Neural progenitor cell (in vitro differentiated cells): ENCODE data around the gene ALDH1L2. TPM values are rescaled to one million over a fixed set of nuclear protein-coding genes. Genes with fewer than 3 reads are reported as not detected.

Experiments
- DNase-seq: peaks from one replicate; pipeline ENCODE4 v3.0.0-alpha.2; 2016; ENCODE audit warnings: low spot score
- H2AFZ ChIP-seq: fragments of 200-600 bp; sonication (generic); replicated peaks from 2 replicates; pipeline ENCODE4 v1.6.1; 2016; ENCODE audit warnings: antibody characterized with exemption
- H3F3A ChIP-seq: fragments of 200-600 bp; sonication (generic); 2 replicates; pipeline ENCODE4 v1.6.1; 2016; ENCODE audit warnings: antibody characterized with exemption, low read depth
- H3K27ac ChIP-seq: fragments of 200-600 bp; sonication (generic); 2 replicates; pipeline ENCODE4 v1.5.1; 2016; ENCODE audit warnings: mild to moderate bottlenecking
- H3K27me3 ChIP-seq: fragments of 200-600 bp; sonication (generic); 2 replicates; pipeline ENCODE4 v1.6.1; 2016; ENCODE audit warnings: mild to moderate bottlenecking, moderate library complexity
- H3K36me3 ChIP-seq: fragments of 200-600 bp; sonication (generic); 2 replicates; pipeline ENCODE4 v1.5.1; 2016
- H3K4me1 ChIP-seq: fragments of 200-600 bp; sonication (generic); 2 replicates; pipeline ENCODE4 v1.6.1; 2016; ENCODE audit warnings: mixed run types
- H3K4me2 ChIP-seq: fragments of 200-600 bp; sonication (generic); 2 replicates; pipeline ENCODE4 v1.6.1; 2016
- H3K4me3 ChIP-seq: fragments of 200-600 bp; sonication (generic); 2 replicates; pipeline ENCODE4 v1.5.1; 2016
- H3K79me2 ChIP-seq: fragments of 200-600 bp; sonication (generic); 2 replicates; pipeline ENCODE4 v1.6.1; 2016; ENCODE audit warnings: low read depth
- H3K9ac ChIP-seq: fragments of 200-600 bp; sonication (generic); 2 replicates; pipeline ENCODE4 v1.6.1; 2016
- H3K9me3 ChIP-seq: fragments of 200-600 bp; sonication (generic); 2 replicates; pipeline ENCODE4 v1.5.1; 2016; ENCODE audit warnings: low read depth
- H4K20me1 ChIP-seq: fragments of 200-600 bp; sonication (generic); 2 replicates; pipeline ENCODE4 v1.6.1; 2016; ENCODE audit warnings: low read depth
- H3K27ac Mint-ChIP-seq: 3 replicates; pipeline ENCODE4 v1.8.0; 2021; ENCODE audit warnings: mixed read lengths
- H3K27me3 Mint-ChIP-seq: 2 replicates; pipeline ENCODE4 v1.8.0; 2022; ENCODE audit warnings: low read depth, mild to moderate bottlenecking, inconsistent platforms, moderate library complexity, mixed read lengths; ENCODE audit not compliant: insufficient read depth
- H3K36me3 Mint-ChIP-seq: 3 replicates; pipeline ENCODE4 v1.8.0; 2021; ENCODE audit warnings: mixed read lengths
- H3K4me1 Mint-ChIP-seq: 3 replicates; pipeline ENCODE4 v1.8.0; 2021; ENCODE audit warnings: mixed read lengths
- H3K4me3 Mint-ChIP-seq: 3 replicates; pipeline ENCODE4 v1.8.0; 2021; ENCODE audit warnings: mild to moderate bottlenecking, moderate library complexity, mixed read lengths
- H3K9me3 Mint-ChIP-seq: 3 replicates; pipeline ENCODE4 v1.8.0; 2020; ENCODE audit warnings: mixed read lengths
- EZH2 ChIP-seq: fragments of 200-600 bp; sonication (generic); IDR thresholded peaks from 2 replicates; pipeline ENCODE4 v1.6.1; 2017; ENCODE audit warnings: antibody characterized with exemption, mild to moderate bottlenecking, moderate library complexity
- EZH2phosphoT487 ChIP-seq: fragments of 200-600 bp; sonication (generic); IDR thresholded peaks from 2 replicates; pipeline ENCODE4 v1.6.1; 2017; ENCODE audit warnings: antibody characterized with exemption
- total RNA-seq: library from RNA; depleted of rRNA; stranded (reverse); fragments of >200 nt; gene quantifications from 2 replicates; pipeline ENCODE4 v1.2.3, GENCODE V29; 2015; ENCODE audit warnings: low replicate concordance
- TF ChIP-seq, protein P1 (sequence below): fragments of 200-600 bp; sonication (generic); IDR thresholded peaks from 2 replicates; pipeline ENCODE4 v1.5.1; 2017; ENCODE audit warnings: antibody characterized with exemption, mild to moderate bottlenecking

ALDH1L2 gene
- total RNA-seq, 1 donor from 2014 or later, result 0.13 TPM

DNA sequence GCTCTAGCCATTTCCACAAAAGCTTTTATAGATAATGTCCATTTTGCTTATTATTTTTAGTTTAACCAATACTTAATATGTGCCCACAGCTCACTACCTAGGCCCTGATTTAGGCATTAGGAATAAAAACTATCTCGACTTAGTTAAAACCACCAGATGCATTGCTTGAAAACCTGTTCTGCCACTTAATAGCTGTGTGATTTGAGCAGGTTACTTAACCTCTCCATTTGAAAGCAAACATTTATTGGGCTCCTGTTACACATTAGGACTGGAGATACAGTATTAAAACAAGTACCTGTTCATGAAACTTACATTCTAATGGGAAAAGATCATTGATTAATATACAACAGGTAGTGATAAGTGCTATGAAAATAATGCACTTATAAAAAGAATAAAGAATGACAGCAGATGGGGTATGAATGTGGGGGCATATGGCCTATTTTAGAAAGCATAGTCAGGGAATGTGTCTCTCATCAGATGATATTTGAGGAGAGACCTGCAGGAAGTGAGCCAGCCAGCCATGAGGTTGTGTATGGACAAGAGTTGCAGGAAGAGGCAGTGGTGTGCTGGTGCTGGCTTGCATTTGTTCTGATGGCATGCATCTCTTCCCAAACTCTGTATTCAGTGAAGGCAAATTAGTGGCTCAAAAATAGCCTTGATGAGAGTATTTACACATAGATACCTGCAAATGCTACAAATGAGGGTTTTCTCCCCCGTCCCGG lies 63.9 kb downstream of the ALDH1L2 start:
- Mint-ChIP-seq H3K36me3 (peaks cover 6% of the 10 kb centered on the region), H3K4me1 (peaks cover 16% of the 10 kb centered on the region), H3K27me3 (peaks cover 2% of the 10 kb centered on the region), H3K9me3 (no peaks in the 10 kb centered on the region), H3K27ac (no peak overlapping the region), H3K4me3 (no peak overlapping the region)
- H3K9me3 ChIP-seq, result no peaks in the 10 kb centered on the region
- DNase-seq, result no peak
- no peaks in the 10 kb centered on the region for H3K27me3 ChIP-seq
- H4K20me1 ChIP-seq, result peaks cover 8% of the 10 kb centered on the region
- TF ChIP-seq EZH2 (no peak), EZH2phosphoT487 (no peak)
- TF ChIP-seq, protein P1, sequence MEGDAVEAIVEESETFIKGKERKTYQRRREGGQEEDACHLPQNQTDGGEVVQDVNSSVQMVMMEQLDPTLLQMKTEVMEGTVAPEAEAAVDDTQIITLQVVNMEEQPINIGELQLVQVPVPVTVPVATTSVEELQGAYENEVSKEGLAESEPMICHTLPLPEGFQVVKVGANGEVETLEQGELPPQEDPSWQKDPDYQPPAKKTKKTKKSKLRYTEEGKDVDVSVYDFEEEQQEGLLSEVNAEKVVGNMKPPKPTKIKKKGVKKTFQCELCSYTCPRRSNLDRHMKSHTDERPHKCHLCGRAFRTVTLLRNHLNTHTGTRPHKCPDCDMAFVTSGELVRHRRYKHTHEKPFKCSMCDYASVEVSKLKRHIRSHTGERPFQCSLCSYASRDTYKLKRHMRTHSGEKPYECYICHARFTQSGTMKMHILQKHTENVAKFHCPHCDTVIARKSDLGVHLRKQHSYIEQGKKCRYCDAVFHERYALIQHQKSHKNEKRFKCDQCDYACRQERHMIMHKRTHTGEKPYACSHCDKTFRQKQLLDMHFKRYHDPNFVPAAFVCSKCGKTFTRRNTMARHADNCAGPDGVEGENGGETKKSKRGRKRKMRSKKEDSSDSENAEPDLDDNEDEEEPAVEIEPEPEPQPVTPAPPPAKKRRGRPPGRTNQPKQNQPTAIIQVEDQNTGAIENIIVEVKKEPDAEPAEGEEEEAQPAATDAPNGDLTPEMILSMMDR, result no peak
- H3K4me3 ChIP-seq, result no peak overlapping the region
- H3K27ac ChIP-seq, result no peak overlapping the region
- peaks cover 17% of the 10 kb centered on the region for H3K4me1 ChIP-seq
- H2AFZ ChIP-seq, result no peak overlapping the region
- H3K36me3 ChIP-seq, result no peaks in the 10 kb centered on the region
- H3K9ac ChIP-seq, result no peak overlapping the region
- H3K4me2 ChIP-seq, result no peak overlapping the region
- peaks cover 13% of the 10 kb centered on the region for H3F3A ChIP-seq
- H3K79me2 ChIP-seq, result no peaks in the 10 kb centered on the region

DNA sequence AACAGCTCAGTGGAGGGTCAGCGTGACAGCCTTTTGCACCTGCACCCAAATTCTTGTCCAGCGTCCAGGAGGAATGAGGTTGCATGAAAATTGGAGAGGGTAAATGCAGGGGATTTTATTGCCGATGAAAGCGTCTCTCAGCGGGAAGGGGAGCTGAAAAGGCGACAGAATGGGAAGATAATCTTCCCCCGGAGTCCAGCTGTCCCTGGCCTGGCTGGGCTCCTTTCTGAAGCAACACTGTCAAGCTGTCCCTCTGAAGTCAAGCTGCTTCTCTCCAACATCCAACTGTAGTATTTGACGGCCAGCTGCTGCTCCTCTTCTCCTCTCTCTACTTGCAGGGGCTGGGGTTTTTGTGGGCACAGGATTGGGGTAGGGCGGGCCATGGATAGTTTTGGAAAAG lies 65.5 kb downstream of the ALDH1L2 start:
- no peak overlapping the region for H2AFZ ChIP-seq
- peak; percentile 48 for DNase-seq
- H3K36me3 ChIP-seq, result peaks cover 4% of the 10 kb centered on the region
- H3K4me1 ChIP-seq, result peaks cover 12% of the 10 kb centered on the region
- peak overlapping the region; percentile 78 for H3K27ac Mint-ChIP-seq
- H3K27me3 ChIP-seq, result no peaks in the 10 kb centered on the region
- no peak overlapping the region for H3K4me3 ChIP-seq
- H3K27ac ChIP-seq, result peak overlapping the region; percentile 1
- peaks cover 13% of the 10 kb centered on the region for H3K4me1 Mint-ChIP-seq
- H3K9ac ChIP-seq, result no peak overlapping the region
- H4K20me1 ChIP-seq, result peaks cover 8% of the 10 kb centered on the region
- no peaks in the 10 kb centered on the region for H3K79me2 ChIP-seq
- TF ChIP-seq, protein P1, result no peak
- no peak for TF ChIP-seq EZH2phosphoT487
- TF ChIP-seq EZH2, result no peak
- no peak overlapping the region for H3K4me3 Mint-ChIP-seq
- peaks cover 9% of the 10 kb centered on the region for H3K36me3 Mint-ChIP-seq
- peaks cover 2% of the 10 kb centered on the region for H3K27me3 Mint-ChIP-seq
- H3F3A ChIP-seq, result peaks cover 13% of the 10 kb centered on the region
- no peaks in the 10 kb centered on the region for H3K9me3 Mint-ChIP-seq
- H3K4me2 ChIP-seq, result peak overlapping the region; percentile 34
- H3K9me3 ChIP-seq, result no peaks in the 10 kb centered on the region

DNA sequence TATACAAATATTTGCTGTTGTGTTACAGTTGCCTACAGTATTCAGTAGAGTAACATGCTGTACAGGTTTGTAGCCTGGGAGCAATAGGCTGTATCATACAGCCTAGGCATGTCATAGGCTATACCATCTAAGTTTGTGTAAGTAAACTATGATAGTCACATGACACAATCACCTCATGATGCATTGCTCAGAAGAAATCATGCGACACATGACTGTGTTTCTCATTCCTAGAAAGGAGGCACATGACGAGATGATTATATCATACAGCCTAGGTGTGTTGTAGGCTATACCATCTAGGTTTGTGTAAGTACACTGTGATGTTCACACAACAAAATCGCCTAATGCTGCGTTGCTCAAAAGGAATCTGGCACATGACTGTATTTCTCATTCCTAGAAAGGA lies 66.2 kb downstream of the ALDH1L2 start:
- Histone ChIP-seq H4K20me1 (peaks cover 8% of the 10 kb centered on the region), H3K27me3 (no peaks in the 10 kb centered on the region), H3K36me3 (peaks cover 4% of the 10 kb centered on the region), H2AFZ (no peak overlapping the region), H3K4me1 (peaks cover 12% of the 10 kb centered on the region), H3K4me2 (peak overlapping the region; percentile 34), H3K27ac (peak overlapping the region; percentile 1), H3K9ac (no peak overlapping the region), H3K9me3 (no peaks in the 10 kb centered on the region), H3K4me3 (no peak overlapping the region), H3F3A (peaks cover 13% of the 10 kb centered on the region), H3K79me2 (no peaks in the 10 kb centered on the region)
- peaks cover 13% of the 10 kb centered on the region for H3K4me1 Mint-ChIP-seq
- DNase-seq, result no peak
- TF ChIP-seq EZH2phosphoT487 (no peak), EZH2 (no peak)
- TF ChIP-seq, protein P1, result no peak
- no peak overlapping the region for H3K27ac Mint-ChIP-seq
- H3K4me3 Mint-ChIP-seq, result no peak overlapping the region
- peaks cover 14% of the 10 kb centered on the region for H3K36me3 Mint-ChIP-seq
- no peaks in the 10 kb centered on the region for H3K9me3 Mint-ChIP-seq
- peaks cover 2% of the 10 kb centered on the region for H3K27me3 Mint-ChIP-seq
